GM20000 (cell line): Measurements from ENCODE around the gene ARL5C.

Source experiments
- DNase-seq: peaks from one replicate; pipeline ENCODE4 v3.0.0; 2012; ENCODE audit warnings: low spot score
- TF ChIP-seq, protein P1 (sequence below): IDR thresholded peaks from 2 replicates; pipeline ENCODE4 v1.5.1; 2012; ENCODE audit warnings: mild to moderate bottlenecking, control low read depth; ENCODE audit errors: extremely low read depth, missing control alignments

The ARL5C gene

DNA sequence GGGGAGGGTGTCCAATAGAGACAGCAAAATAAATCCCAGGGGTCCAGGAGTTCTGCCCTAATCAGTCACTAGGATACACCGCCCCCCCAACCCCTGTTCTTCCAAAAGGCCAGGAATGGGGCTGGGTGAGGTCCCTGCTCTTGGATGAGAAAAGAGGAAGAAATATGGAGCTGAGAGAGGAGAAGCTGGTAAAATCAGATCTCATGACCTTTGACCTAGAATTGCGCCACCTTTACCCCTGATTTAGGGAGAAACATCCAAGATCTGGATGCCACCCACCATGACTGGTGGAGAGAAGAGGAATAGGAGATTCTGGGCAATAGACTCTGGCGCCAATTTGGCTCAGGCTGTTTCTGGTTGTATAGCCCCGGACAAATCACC is 32.2 kb upstream of the ARL5C start:
- TF ChIP-seq, protein P1, sequence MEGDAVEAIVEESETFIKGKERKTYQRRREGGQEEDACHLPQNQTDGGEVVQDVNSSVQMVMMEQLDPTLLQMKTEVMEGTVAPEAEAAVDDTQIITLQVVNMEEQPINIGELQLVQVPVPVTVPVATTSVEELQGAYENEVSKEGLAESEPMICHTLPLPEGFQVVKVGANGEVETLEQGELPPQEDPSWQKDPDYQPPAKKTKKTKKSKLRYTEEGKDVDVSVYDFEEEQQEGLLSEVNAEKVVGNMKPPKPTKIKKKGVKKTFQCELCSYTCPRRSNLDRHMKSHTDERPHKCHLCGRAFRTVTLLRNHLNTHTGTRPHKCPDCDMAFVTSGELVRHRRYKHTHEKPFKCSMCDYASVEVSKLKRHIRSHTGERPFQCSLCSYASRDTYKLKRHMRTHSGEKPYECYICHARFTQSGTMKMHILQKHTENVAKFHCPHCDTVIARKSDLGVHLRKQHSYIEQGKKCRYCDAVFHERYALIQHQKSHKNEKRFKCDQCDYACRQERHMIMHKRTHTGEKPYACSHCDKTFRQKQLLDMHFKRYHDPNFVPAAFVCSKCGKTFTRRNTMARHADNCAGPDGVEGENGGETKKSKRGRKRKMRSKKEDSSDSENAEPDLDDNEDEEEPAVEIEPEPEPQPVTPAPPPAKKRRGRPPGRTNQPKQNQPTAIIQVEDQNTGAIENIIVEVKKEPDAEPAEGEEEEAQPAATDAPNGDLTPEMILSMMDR, result no peak
- no peak for DNase-seq

DNA sequence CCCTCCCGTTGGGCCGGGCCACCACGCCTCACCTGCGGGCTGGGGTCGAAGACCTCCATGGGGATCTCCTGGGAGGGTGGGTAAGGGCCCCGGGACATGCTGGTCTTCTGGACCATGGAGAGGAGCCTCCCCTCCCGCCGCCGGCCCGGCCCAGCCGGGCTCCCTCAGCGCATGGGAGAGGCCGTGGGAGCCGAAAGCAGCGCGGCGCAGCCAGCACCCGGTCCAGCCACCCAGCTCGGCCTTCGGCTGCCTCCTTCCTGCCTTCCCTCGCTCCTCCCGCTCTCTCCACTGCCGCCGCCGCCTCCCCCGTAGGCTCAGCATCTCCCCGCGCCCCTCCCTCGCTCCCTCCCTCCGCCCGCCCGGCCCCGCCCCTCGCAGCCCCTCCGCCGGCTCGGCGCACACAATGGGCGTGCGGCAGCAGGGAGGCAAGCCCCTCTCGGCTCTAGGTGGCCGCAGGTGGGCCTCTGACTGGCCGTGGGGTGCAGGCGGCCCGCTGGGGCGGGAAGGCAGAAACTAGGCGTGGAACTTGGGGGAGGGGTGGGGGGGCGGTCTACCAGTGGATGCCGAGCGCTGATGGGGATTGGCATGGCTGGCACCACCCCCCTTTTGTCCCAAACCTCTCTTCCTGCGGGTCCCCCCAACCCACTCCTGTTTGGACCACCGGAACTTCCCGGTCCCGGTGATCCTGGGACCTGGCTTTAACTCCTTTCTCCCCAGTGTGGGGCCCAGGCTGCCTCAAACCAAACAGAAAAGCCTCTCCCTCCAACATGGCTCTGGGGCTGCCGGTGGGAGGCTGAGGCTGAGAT is 31.6 kb upstream of the ARL5C start, which contains the start of gene CACNB1:
Gene CACNB1 (minus strand): TSS at position 290 of the 806 bp plus-strand sequence. CDS start 174 bp downstream, at position 116.
- DNase-seq, result peak; percentile 92
- TF ChIP-seq, protein P1, result no peak

DNA sequence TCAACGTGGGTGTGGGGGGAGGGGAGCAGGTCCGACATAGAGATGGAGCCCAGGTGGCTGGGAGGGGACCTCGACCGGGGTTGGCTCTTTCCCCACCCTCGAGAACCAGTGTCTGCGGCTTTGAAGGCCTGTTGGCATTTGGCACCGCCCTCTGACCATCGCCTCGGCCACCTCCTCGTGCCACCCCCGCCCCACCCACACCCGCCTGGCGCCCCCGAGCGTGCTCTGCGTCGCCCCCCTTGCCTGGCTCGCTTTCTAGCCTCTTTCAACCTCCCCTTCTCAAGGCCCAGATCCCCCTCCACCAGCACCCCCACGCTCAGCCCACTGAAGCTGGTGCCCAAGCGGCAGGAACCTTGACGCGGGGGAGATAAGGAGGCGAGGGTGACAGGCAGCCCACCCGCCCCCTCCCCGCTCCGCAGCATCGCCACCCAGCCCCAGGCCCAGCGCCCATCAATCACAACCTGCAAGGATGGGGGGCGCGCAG is 30.9 kb upstream of the ARL5C start:
- TF ChIP-seq, protein P1, result no peak
- DNase-seq, result peak; percentile 58

DNA sequence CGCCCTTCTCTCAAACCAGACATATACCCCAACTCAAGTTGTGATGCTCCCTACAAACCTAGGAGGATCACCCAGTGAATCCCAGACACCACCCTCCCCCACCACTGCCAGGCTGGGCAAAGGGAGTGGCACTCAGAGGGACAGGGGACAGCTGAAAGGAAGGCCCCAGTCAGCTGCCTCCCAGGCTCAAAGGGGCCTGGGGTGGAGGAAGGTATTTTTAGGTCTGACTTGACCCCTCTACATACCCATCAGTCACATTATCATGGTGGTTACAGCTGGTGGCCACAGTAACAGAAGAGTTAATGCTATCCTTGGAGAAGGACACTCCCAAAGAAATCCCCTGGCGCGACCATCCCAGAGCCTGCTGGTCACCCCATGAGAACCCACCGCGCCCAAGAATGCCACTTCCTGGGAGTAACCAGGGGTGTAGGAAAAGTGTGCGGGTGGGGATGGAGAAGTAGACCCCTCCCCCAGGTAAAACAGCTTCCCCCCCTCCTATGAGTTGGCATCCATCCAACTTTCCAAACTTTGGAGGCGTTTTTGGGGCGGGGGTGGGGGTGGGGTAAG is 30.4 kb upstream of the ARL5C start:
- DNase-seq, result no peak
- TF ChIP-seq, protein P1, result no peak

DNA sequence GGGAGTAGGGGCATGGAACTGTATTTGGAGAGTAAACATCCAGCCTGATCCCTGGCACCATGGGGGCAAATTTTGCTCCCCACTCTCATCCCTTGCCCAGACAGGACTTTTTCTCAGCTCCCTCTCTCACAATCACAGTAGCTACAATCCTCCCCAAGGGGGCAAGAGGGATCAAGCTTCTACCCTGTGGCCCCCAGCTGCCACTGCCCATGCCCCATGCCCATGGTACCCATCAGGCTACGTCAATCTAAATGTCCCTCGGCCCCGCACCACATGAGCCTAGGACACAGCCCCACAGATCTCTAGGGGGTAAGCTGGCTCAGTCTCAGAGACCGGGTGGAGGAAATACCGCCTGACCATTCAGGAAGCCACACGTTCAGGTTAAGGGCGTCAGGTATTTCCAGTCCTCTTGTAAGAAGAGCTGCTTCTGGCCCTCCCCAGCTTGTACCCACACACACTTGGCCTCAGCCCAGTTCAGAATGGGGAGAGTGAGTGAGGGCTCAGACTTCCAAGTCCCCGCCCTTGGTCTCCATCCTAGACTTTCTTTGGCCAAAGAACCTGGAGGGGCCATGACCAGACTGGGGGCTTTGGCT is 29.7 kb upstream of the ARL5C start:
- peak; percentile 71 for DNase-seq
- TF ChIP-seq, protein P1, result no peak

DNA sequence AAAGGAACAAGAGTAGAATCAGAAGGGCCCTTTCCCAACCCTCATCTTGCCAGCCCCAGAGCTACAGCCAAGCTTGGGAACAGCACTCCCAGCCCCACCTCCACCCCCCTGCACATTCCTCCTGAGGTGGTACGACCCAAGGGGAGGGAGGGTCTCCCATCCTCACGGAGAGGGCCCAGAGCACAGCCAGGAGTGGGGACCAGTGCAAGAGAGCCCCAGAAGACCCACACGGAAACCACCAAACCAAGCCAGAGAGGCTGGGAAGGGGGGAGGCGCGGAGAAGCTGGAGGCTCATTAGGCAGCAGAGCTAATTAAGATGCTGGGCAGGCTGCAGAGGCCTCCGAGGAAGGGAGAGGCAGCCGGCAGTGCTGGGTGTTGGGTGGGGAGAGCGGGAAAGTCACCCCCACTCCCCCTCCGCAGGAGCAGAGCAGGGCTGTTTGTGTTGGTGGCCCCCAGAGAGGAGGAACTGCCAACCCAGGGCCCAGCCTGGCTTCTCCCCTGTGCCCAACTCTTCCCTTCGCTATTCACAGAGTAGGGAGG is 29.1 kb upstream of the ARL5C start:
- TF ChIP-seq, protein P1, result no peak
- no peak for DNase-seq
